Stimulated activated memory B cell treated with anti-CD40 and anti-IgM and Interleukin-4, amounts not matched to agents 10 μg/mL and 1 μg/mL and 100 μg/mL, for 72 hours (primary cell): ENCODE measurements around the gene GDI1.

Experiments
- ATAC-seq: fragments of 150-1000 bp; cut with Tn5 transposase; 2 replicates; pipeline ENCODE4 v1.10.0; 2021
- H3K27ac Mint-ChIP-seq: one replicate; pipeline ENCODE4 v1.8.0; 2022; ENCODE audit warnings: mild to moderate bottlenecking, mixed read lengths
- H3K27me3 Mint-ChIP-seq: one replicate; pipeline ENCODE4 v1.8.0; 2022; ENCODE audit warnings: mixed read lengths
- H3K36me3 Mint-ChIP-seq: one replicate; pipeline ENCODE4 v1.8.0; 2022; ENCODE audit warnings: mixed read lengths
- H3K4me1 Mint-ChIP-seq: one replicate; pipeline ENCODE4 v1.8.0; 2022; ENCODE audit warnings: mixed read lengths
- H3K4me3 Mint-ChIP-seq: one replicate; pipeline ENCODE4 v1.8.0; 2022; ENCODE audit warnings: mild to moderate bottlenecking, moderate library complexity, mixed read lengths
- H3K9me3 Mint-ChIP-seq: one replicate; pipeline ENCODE4 v1.8.0; 2022; ENCODE audit warnings: mixed read lengths

GDI1 gene

DNA sequence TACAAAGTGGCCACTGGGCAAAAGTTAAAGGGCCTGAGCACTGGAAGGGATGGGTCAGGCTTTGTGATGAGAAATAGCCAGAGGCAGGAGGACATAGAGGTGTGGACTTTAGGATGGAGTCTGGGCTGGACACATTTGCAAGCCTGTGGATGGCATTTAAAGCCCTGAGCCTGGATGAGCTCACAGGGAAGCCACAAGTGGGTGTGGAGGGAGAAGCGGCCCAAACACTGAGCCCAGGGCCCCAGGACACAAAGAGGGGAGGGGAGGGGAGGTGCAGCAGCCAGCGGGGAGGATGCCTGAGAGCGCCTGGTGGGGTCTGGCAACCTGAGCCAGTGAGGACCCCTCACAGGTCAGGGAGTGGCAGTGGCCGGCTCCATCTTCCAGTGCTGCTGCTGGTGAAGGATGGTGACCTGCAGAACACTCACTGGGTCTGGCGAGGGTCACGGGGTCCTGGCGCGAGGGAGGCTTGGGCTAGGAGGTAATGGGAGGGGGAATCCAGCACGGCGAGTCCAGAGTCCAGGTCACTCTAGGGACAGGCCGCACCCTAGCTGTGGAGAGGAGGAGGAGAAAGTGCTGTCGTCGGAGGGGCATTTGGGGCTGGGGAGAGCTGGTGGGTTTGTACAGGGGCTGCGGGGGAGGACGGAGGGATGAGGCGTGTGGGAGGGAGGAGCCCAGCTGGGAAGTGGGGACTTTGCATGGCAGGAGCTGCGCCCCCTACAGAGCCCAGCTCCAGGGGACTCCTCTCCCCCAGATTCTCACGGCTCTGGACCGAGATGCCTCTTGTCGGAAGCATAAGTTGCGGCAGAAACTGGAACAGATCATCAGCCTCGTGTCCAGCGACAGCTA lies 35.1 kb downstream of the GDI1 start:
- no peak for ATAC-seq
- Mint-ChIP-seq H3K9me3 (no peaks in the 10 kb centered on the region), H3K4me3 (no peak overlapping the region), H3K4me1 (no peaks in the 10 kb centered on the region), H3K27ac (no peak overlapping the region), H3K27me3 (no peaks in the 10 kb centered on the region), H3K36me3 (peaks cover 39% of the 10 kb centered on the region)

DNA sequence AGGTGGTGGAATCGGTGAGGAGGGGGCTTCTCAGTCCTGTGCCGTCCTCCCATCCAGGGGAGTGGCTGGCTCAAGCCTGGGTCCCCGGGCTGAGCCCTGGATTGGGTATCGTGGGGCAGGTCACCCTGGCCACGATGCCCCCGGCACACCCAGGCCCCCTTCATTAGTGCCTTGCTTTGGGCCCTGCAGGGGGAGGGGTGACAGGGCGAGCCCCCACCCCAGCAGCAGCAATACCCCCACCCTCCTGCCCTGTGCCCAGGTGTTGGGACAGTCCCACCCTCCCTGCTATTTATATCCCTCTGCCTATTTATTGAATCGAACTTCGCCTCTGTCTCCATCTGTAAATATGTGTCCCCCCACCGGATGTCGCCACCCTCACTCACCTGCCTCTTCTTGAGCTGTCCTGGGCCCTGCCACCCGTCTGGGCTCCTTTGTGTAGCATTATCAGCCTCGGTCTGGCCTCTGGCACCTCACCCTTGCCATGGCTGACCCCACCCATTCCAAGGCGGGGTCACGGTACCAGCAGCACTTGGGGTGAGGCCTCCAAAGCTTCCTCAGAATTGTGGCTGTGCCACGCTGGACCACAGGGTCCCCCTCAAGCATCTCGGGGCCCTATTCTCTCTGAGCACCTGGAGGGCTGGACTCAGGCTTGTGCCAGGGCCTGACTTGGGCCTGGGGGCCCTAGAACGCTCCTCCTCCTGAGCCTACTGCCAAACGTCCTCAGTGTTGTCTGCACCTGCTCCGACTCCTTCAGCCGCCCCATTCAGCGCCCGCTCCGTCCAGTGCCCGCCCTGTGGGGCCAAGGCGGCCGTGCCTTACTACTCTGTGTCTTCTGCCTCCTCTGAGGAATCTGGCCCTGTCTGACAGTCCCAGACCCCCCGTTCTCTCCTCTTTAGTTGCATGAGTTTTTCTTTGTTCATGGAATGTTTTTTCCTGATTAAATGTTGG lies 36.0 kb downstream of the GDI1 start:
- Mint-ChIP-seq H3K27ac (peak overlapping the region; percentile 31), H3K36me3 (peaks cover 39% of the 10 kb centered on the region), H3K9me3 (no peaks in the 10 kb centered on the region)

DNA sequence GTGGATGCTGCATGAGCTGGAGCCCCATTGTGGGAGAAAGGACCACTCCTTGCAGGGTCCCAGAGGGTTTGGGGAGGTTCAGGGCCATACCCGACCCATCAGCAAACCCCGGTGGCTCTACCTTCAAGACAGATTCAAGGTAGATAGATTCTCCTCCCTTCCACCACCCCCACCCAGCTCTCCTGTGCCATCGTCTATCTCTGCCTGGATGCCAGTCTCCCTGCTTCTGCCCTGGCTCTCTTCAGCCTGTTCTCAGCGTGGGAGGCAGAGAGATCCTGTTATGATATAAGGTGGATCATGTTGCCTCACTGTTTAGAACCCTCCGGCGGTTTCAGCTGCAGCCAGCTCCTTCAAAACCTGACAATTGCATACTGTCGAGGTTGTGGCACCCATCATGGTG lies 36.7 kb downstream of the GDI1 start:
- Mint-ChIP-seq H3K27me3 (no peaks in the 10 kb centered on the region), H3K27ac (peak overlapping the region; percentile 31), H3K9me3 (no peaks in the 10 kb centered on the region), H3K36me3 (peaks cover 39% of the 10 kb centered on the region), H3K4me1 (no peaks in the 10 kb centered on the region), H3K4me3 (no peak overlapping the region)
- no peak for ATAC-seq

More for the DNA sequence above, 36.0 kb downstream of the GDI1 start:
- no peak for ATAC-seq
- Mint-ChIP-seq H3K4me1 (no peaks in the 10 kb centered on the region), H3K4me3 (no peak overlapping the region), H3K27me3 (no peaks in the 10 kb centered on the region)

DNA sequence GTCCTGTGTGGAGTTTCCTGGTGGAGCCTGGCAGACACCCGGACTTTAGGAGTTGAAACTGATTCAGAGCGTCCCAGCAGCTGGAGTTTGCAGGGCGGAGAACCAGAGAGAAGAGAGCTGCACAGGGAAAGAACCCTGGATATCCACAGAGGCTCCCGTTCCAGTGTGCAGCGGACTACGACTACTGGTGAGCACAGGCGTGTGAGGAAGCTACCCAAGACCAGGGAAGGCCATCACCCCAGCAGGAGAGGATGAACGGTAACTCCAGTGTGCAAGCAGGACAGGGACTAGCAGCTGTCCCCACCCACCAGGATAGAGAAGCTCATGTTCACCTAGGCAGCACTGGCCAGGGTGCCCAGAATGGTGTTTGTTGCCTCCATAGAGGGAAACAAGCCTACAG lies 39.9 kb downstream of the GDI1 start:
- Mint-ChIP-seq H3K27me3 (no peaks in the 10 kb centered on the region), H3K9me3 (no peaks in the 10 kb centered on the region), H3K4me3 (no peak overlapping the region), H3K27ac (no peak overlapping the region), H3K4me1 (peaks cover 12% of the 10 kb centered on the region), H3K36me3 (peaks cover 24% of the 10 kb centered on the region)
- ATAC-seq, result no peak

DNA sequence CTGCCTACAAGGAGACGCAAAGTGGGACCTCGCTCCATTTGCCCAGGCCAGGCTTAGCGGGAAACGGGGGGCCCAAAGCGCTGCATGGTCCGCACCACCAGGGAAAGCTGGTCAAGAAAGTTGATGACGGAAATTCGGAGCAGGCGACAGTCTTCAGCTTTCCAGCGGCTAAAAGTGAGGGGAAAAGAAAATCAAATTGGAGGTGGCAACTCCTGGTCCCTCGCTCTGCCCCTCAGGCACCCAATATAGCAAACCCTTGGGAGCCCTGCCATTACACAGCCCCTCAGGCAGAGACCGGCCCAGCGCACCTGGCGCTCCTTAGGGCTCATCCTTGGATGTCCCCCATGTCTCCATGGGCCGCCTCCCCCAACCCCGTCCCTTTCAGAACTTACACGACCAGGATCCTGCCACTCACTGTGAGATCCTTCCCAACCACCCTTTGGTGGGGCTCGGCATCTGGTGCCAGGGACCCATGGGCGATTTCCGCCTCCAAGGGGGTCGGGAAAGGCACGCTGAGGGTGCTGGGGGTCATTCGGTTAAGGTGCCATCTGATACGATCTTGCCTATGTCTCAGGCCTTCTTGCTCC lies 41.0 kb downstream of the GDI1 start:
- Mint-ChIP-seq H3K36me3 (peaks cover 15% of the 10 kb centered on the region), H3K27ac (peak overlapping the region; percentile 95), H3K4me1 (peaks cover 22% of the 10 kb centered on the region), H3K27me3 (no peaks in the 10 kb centered on the region), H3K9me3 (no peaks in the 10 kb centered on the region), H3K4me3 (peak overlapping the region; percentile 85)
- ATAC-seq, result no peak

DNA sequence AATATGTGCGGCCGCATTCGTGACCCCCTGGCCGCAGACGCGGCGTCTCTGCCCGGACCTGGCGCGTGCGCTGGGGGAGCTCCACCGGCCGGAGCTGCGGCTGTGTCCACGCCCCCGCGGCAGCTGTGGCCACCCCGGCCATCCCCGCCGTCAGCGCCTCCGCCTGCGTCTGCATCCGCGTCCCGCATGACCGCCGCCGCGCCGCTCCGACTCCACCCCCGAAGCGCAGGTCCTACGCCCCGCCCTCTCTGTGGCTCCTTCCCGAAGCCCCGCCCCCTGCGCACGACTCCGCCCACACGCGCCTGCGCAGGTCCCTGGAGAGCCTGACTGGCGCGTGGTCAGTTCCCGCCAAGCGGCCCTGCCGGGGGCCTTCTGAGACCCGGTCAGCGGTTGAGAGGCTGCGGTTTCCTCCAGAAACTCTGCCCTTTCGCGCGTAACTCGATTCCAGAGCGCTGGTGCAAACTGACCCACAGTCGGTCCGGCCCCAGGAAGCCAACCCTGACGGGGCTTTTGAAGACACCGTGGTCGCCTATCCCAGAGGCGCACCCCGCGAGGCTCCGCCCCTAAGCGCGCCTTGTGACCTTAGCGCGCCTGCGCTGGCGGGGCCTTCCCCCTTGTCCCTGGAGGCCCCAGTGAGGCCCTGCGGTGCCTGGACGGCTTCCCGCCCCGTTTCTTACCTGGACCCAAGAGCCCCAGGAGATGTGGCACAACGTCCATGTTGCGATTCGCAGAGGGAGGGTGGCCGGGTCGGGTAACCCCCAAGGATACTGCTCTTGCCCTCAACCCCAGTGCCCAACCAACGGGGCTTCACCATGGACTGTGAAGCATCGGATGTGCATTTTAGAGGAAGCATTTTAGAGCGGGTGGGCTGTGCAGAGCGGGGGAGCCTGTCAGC lies 42.0 kb downstream of the GDI1 start, which contains the start of gene LAGE3:
TSS of gene LAGE3 (minus strand) at position 554 of the 895 bp plus-strand sequence. CDS start at position 188, 366 bp downstream.
- peak within 1 kb of the TSS; percentile 85 for H3K4me3 Mint-ChIP-seq
- peak; percentile 95 for ATAC-seq
- H3K9me3 Mint-ChIP-seq, result no peaks in the 10 kb centered on the region
- no peaks in the 10 kb centered on the region for H3K27me3 Mint-ChIP-seq
- H3K4me1 Mint-ChIP-seq, result peaks cover 29% of the 10 kb centered on the region
- peak within 1 kb of the TSS; percentile 95 for H3K27ac Mint-ChIP-seq
- H3K36me3 Mint-ChIP-seq, result peaks cover 7% of the 10 kb centered on the region

DNA sequence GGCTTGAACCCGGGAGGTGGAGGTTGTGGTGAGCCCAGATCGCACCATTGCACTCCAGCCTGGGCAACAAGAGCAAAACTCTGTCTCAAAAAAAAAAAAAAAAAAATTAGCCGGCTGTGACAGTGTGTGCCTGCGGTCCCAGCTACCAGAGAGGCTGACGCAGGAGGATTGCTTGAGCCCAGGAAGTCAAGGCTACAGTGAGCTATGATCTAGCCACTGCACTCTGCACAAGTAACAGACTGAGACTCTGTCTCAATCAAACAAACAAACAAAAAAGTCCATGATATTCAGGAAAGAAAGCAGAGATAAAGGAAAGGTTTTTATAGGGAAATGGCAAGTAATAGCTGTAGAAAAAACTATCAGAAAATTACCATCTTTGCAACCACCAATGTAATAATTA lies 44.2 kb downstream of the GDI1 start:
- no peaks in the 10 kb centered on the region for H3K27me3 Mint-ChIP-seq
- peaks cover 29% of the 10 kb centered on the region for H3K4me1 Mint-ChIP-seq
- H3K9me3 Mint-ChIP-seq, result no peaks in the 10 kb centered on the region
- no peak overlapping the region for H3K4me3 Mint-ChIP-seq
- no peaks in the 10 kb centered on the region for H3K36me3 Mint-ChIP-seq
- no peak overlapping the region for H3K27ac Mint-ChIP-seq
- ATAC-seq, result no peak

DNA sequence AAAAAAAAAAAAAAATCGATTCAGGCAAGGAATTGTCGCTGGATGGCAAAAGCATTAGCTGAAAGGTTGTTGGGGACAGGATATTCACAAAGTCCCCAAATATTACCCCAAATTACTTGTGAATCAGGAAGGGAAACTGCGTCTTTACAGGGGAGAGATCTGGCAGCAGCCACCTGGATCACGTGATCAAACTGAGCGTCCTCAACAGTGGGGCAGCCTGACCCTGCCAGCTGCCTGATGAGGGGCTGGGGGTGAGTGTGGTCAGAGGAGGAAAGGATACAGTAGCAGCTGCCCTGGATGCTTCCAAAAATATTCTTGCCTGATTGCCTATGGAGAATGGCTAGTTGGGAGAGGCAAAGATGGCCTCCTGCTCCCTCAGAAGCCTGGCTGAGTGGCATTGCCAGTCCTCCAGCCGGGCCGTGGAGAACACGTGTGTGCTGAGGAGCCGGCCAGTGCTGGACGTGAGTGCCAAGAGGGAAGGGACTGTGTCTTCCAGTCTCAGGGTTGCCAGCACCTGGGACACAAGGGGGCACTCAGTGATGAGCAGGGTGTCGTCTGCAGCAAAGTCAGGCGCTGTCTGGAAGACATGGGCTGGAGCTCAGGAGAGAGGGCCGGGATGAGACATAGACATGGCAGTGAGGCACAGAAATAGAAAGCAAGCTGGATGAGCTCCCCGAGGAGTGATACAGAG lies 45.1 kb downstream of the GDI1 start:
- no peak for ATAC-seq
- H3K27ac Mint-ChIP-seq, result peak overlapping the region; percentile 46
- H3K4me1 Mint-ChIP-seq, result peaks cover 31% of the 10 kb centered on the region
- H3K27me3 Mint-ChIP-seq, result no peaks in the 10 kb centered on the region
- no peaks in the 10 kb centered on the region for H3K36me3 Mint-ChIP-seq
- H3K9me3 Mint-ChIP-seq, result no peaks in the 10 kb centered on the region
- H3K4me3 Mint-ChIP-seq, result no peak overlapping the region

DNA sequence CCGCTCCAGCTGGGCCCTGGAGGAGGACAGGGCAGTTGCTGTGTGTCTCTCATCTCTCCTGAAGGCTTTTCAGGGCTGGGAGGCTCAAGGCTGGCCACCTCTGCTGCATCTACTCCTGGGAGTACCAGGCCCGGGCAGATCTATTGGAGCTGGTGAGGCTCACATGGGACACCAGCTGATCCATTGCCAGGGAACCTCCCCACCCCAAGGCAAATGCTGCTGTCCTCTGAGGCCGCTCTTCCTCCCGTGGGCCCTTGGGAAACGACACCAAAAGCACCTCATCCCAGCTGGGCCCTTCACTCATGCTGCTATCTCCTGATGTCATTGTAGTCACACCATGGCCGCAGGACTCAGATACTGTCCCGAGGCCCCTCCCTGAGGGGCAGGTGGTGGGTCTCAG lies 45.8 kb downstream of the GDI1 start:
- H3K27me3 Mint-ChIP-seq, result no peaks in the 10 kb centered on the region
- H3K9me3 Mint-ChIP-seq, result no peaks in the 10 kb centered on the region
- no peak for ATAC-seq
- H3K27ac Mint-ChIP-seq, result no peak overlapping the region
- no peak overlapping the region for H3K4me3 Mint-ChIP-seq
- peaks cover 3% of the 10 kb centered on the region for H3K36me3 Mint-ChIP-seq
- peaks cover 36% of the 10 kb centered on the region for H3K4me1 Mint-ChIP-seq

DNA sequence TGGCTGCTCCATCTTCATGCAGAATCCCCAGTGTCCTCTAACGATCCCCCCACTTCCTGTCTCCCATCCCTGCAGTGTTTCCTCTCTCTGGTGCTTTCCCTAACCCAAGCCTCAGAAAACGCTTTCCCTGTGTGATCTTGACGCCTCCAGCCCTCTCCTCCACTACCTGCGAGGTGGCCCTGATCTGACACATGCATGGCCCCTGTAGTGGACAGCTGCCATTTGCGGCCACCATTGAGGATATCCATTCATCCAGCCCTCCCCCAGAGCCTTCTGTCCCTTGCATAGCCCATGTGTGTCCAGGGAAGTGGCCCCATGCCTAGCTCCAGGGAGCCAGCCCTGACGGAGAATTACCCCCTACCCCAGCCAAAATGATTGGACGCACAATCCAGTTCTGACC lies 46.4 kb downstream of the GDI1 start:
- peak overlapping the region; percentile 4 for H3K4me3 Mint-ChIP-seq
- no peak overlapping the region for H3K27ac Mint-ChIP-seq
- H3K4me1 Mint-ChIP-seq, result peaks cover 42% of the 10 kb centered on the region
- H3K27me3 Mint-ChIP-seq, result no peaks in the 10 kb centered on the region
- no peaks in the 10 kb centered on the region for H3K9me3 Mint-ChIP-seq
- no peak for ATAC-seq
- peaks cover 8% of the 10 kb centered on the region for H3K36me3 Mint-ChIP-seq

DNA sequence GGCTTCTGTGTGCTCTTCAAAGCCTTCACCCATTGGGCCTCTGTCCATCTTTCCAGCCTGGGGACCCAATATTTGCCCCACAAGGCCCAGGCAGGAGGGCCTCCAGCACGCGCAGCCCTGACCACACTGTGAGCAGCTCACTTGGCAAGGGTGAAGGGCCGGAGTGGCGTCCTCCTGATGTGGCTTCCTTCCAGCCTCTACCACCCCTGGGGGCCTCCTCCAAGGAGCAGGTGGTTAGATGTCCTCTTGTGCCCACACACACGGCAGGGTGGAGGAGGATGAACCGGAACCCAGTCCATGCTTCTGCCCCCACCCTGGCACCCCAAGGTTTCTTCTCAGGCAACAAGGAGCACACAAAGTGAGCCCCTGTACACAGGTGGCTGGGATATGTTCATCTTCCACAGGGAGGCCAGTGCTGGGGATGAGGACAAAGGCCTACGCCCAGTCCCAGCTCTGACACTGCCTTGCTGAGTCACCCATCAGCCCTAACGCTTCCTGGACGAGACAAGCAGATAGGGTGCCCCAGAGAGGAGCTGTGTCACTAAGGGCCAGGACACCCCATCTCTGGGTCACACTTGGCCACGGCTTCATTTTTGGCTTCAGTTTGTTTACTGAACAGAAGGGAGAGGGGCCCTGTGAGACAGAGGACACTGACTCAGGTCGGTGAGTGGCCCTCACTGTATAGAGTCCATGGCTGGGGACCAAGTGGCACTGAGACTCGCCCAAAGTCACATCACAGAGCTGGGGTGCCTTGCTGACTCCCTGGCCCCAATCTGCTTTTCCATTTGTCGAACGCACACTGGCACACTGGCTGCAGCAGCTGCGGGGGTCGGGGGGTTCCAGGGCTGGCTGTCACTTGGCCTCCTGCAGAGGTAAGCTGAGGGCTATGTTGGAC lies 47.5 kb downstream of the GDI1 start:
- Mint-ChIP-seq H3K27ac (no peak overlapping the region), H3K4me1 (peaks cover 47% of the 10 kb centered on the region), H3K36me3 (peaks cover 14% of the 10 kb centered on the region), H3K27me3 (no peaks in the 10 kb centered on the region), H3K4me3 (no peak overlapping the region), H3K9me3 (no peaks in the 10 kb centered on the region)
- ATAC-seq, result no peak

DNA sequence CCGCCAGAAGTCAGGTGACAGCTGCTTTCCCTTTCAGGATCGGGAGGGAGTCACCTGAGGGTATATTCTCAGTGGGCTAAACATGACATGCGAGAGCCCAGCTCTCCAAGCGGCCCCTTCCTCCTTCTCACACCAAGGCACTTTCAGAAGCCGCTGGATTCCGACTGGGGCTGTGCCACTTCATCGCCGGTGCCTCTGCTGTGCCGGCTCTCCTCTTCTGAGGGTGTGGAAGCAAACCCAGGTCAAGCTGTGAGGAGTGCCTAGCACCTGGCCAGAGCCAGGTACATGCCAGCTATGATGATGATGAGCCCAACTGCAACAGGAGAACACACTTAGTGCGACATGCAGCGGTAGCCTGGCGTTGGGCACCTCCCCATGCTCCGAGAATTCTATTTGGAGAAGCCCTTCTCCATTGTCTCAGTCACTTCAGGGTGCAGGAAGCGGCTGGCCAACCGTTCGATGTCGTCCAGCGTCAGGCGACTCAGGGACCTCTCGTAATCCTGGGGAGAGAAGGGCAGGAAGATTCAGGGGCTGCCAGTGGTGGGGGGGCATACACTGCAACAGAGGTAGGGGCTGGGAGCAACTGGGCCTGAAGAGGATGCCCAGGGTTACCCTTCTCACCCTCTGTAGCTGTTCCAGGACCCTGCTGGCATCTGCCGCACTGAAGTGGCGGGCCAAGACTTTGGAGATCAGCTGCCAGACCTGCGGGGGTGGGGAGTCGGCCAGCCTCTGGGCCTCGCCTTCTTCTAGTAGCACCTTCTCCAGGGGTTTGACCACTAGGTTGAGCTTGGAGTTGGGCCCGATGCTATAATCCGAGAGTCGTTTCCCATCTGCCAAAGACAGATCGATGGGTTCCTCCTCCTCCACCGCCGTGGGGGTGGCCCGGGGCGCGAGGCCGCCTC lies 48.4 kb downstream of the GDI1 start:
- Mint-ChIP-seq H3K27me3 (no peaks in the 10 kb centered on the region), H3K36me3 (peaks cover 14% of the 10 kb centered on the region), H3K27ac (no peak overlapping the region), H3K4me3 (peak overlapping the region; percentile 69), H3K9me3 (no peaks in the 10 kb centered on the region), H3K4me1 (peaks cover 49% of the 10 kb centered on the region)
- ATAC-seq, result no peak
